CD4-positive, alpha-beta T cell (primary cell): ENCODE measurements around the gene HP1BP3. TPM values are rescaled to one million over a fixed set of nuclear protein-coding genes. Genes with fewer than 3 reads are reported as not detected.

Experiments used
- ATAC-seq: fragments of 200-7000 bp; cut with Tn5 transposase; one replicate; pipeline ENCODE4 v1.10.0; 2022; ENCODE audit warnings: mild to moderate bottlenecking; ENCODE audit not compliant: poor library complexity
- CTCF ChIA-PET: fragments of 350-600 bp; sonication (Branson Sonifier 250); formaldehyde crosslinking; loops from one replicate; lab custom pipeline; 2021; ENCODE audit warnings: antibody characterized with exemption, inconsistent platforms; lab: Charles Lee
- POLR2A ChIA-PET: fragments of 350-600 bp; sonication (Branson Sonifier 250); formaldehyde crosslinking; loops from one replicate; lab custom pipeline; 2021; ENCODE audit warnings: antibody characterized with exemption, inconsistent platforms; lab: Charles Lee
- DNase-seq, 14 experiments: peaks; one replicate each; pipeline ENCODE4 v3.0.0-alpha.2; 2013 to 2020; ENCODE audit warnings: mixed read lengths in 2 of 14
- H3K27ac ChIP-seq, 2 donors: one replicate each; pipeline versions ENCODE4 v1.5.1 to v1.7.0; 2013; ENCODE audit warnings: low read length in 2 of 2, low read depth in 1 of 2, mild to moderate bottlenecking in 1 of 2
- H3K27me3 ChIP-seq, 2 experiments: 1 replicate in 1 of 2; 2 replicates in 1 of 2; pipeline versions ENCODE4 v1.6.1 to v1.7.0; 2013; ENCODE audit warnings: low read length in 2 of 2, control low read depth in 1 of 2, mild to moderate bottlenecking in 1 of 2, moderate library complexity in 1 of 2; ENCODE audit not compliant: insufficient read depth in 2 of 2, control insufficient read depth in 1 of 2
- H3K36me3 ChIP-seq: one replicate; pipeline ENCODE4 v1.6.1; 2013; ENCODE audit warnings: low read length, control low read depth; ENCODE audit not compliant: insufficient read depth
- H3K4me1 ChIP-seq: one replicate; pipeline ENCODE4 v1.6.1; 2013; ENCODE audit warnings: low read length, control low read depth; ENCODE audit not compliant: insufficient read depth
- H3K4me3 ChIP-seq: one replicate; pipeline ENCODE4 v1.5.1; 2013; ENCODE audit warnings: mild to moderate bottlenecking, low read length, moderate library complexity
- H3K9me3 ChIP-seq, 2 experiments: 1 replicate in 1 of 2; 2 replicates in 1 of 2; pipeline versions ENCODE4 v1.6.1 to v1.7.0; 2013; ENCODE audit warnings: low read length in 2 of 2, mild to moderate bottlenecking in 2 of 2, control low read depth in 1 of 2, moderate library complexity in 1 of 2; ENCODE audit not compliant: control insufficient read depth in 1 of 2, insufficient read depth in 1 of 2
- H3K27ac Mint-ChIP-seq: one replicate; pipeline ENCODE4 v1.8.0; 2020; ENCODE audit warnings: mixed read lengths
- H3K27me3 Mint-ChIP-seq: one replicate; pipeline ENCODE4 v1.8.0; 2021; ENCODE audit warnings: mixed read lengths
- H3K36me3 Mint-ChIP-seq: one replicate; pipeline ENCODE4 v1.8.0; 2021; ENCODE audit warnings: low read depth, mixed read lengths
- H3K4me1 Mint-ChIP-seq: one replicate; pipeline ENCODE4 v1.8.0; 2021; ENCODE audit warnings: low read depth, mixed read lengths
- H3K4me3 Mint-ChIP-seq: one replicate; pipeline ENCODE4 v1.8.0; 2020; ENCODE audit warnings: mild to moderate bottlenecking, mixed read lengths
- H3K9me3 Mint-ChIP-seq: one replicate; pipeline ENCODE4 v1.8.0; 2020; ENCODE audit warnings: mixed read lengths
- intact Hi-C, 2 experiments: fragments of 100-400 bp; cut with DNase I in 1 of 2; cut with micrococcal nuclease in 1 of 2; formaldehyde crosslinking; loops; one replicate each; pipeline versions ENCODE4 v1.15.1 to v1.9.0; 2023 to 2025; cut with DNase I, micrococcal nuclease
- total RNA-seq, 174 experiments: library from RNA in 2 of 174; stranded (reverse) in 2 of 174; gene quantifications; one replicate each; pipeline ENCODE4 v1.2.3 and lab custom pipeline; 2021 to 2026
- TF ChIP-seq, protein P1 (sequence below): fragments of 200-600 bp; IDR thresholded peaks from one replicate; pipeline ENCODE4 v1.8.0; 2022; ENCODE audit warnings: antibody characterized with exemption, mild to moderate bottlenecking

The HP1BP3 gene
- total RNA-seq, 2 experiments from 2014 or later: 186 to 191 TPM

DNA sequence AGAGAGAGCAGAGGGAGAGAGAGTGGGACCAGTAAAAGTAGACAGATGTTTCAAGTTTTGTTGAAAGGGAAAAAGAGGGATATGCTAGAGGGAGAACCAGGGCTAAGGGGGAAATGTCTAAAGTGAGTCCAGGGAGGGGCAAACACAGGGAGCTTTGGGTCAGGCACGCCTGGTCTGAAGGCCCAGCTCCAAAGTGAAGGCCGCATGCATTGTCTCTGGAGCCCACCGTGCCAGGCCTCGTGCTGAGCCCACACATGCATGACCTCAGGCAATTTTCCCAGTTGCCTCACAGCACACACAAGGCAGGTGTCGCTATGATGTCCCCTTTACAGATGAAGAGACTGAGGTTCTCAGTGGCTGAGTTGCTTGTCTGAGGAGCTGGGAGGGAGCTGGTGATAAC, 85.3 kb downstream of the HP1BP3 start:
- H3K27ac Mint-ChIP-seq: no peak overlapping the region
- no peaks in the 10 kb centered on the region for H3K36me3 ChIP-seq

DNA sequence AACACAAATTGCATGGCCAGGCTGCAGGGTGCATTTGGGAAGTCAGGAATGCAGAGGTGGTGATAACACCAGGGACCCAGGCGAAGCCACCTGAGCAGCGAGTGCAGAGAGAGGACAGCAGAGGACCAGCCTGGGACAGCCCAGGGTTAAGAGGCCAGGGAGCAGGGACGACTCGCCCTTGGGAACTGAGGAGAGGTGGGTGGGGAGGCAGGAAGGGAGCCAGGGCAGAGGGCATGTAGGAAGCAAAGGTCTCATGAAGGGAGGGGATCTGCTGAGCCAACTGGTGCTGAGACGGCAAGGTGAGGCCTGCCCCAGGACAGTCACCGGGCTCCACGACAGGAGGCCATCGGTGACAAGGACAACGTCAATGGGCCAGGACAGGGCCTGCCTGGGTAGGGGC, 85.7 kb downstream of the HP1BP3 start:
- POLR2A ChIA-PET: no interaction called here

More for the DNA sequence above, 85.3 kb downstream of the HP1BP3 start:
- CTCF ChIA-PET: no interaction called here
- no peaks in the 10 kb centered on the region for H3K4me1 Mint-ChIP-seq
- Histone ChIP-seq H3K4me1 (peaks cover 3% of the 10 kb centered on the region), H3K9me3 (no peaks in the 10 kb centered on the region), H3K4me3 (no peak overlapping the region), H3K27me3 (no peaks in the 10 kb centered on the region), H3K27ac (no peak overlapping the region)
- ATAC-seq (no peak), DNase-seq (no peak)
- no peaks in the 10 kb centered on the region for H3K36me3 Mint-ChIP-seq
- intact Hi-C loops: no loop called here
- no peaks in the 10 kb centered on the region for H3K9me3 Mint-ChIP-seq
- no peak overlapping the region for H3K4me3 Mint-ChIP-seq
- TF ChIP-seq, protein P1, sequence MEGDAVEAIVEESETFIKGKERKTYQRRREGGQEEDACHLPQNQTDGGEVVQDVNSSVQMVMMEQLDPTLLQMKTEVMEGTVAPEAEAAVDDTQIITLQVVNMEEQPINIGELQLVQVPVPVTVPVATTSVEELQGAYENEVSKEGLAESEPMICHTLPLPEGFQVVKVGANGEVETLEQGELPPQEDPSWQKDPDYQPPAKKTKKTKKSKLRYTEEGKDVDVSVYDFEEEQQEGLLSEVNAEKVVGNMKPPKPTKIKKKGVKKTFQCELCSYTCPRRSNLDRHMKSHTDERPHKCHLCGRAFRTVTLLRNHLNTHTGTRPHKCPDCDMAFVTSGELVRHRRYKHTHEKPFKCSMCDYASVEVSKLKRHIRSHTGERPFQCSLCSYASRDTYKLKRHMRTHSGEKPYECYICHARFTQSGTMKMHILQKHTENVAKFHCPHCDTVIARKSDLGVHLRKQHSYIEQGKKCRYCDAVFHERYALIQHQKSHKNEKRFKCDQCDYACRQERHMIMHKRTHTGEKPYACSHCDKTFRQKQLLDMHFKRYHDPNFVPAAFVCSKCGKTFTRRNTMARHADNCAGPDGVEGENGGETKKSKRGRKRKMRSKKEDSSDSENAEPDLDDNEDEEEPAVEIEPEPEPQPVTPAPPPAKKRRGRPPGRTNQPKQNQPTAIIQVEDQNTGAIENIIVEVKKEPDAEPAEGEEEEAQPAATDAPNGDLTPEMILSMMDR: no peak
- POLR2A ChIA-PET: no interaction called here
- no peaks in the 10 kb centered on the region for H3K27me3 Mint-ChIP-seq

DNA sequence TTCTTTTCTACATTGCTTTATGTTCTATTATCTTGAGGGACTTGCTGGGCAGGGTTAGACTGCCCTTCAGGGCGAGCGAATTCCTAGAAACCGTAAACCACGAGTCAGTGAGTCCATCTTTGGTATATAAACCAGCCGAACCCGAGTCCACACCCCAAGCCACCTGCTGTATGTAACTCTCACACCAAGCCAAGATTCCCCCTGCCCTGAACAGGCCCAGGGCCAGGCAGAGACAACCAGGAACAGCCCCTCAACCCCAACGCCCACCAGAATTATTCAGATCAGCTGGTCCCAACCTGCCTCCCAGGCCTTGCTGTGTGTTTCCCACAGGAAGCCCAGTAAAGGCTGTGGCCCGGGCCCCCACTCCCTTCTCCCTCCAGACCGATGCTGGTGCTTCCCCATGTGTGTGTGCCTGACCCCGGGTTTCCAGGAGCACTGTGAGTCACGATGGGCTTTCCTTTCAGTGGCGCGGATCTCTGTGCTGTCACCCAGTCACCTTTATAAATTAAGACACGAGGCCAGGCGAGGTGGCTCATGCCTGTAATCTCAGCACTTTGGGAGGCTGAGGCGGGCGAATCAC, 86.4 kb downstream of the HP1BP3 start:
- H3K4me3 Mint-ChIP-seq: no peak overlapping the region
- POLR2A ChIA-PET: no interaction called here
- Histone ChIP-seq H3K4me3 (no peak overlapping the region), H3K27me3 (no peaks in the 10 kb centered on the region), H3K9me3 (no peaks in the 10 kb centered on the region), H3K36me3 (no peaks in the 10 kb centered on the region), H3K27ac (no peak overlapping the region), H3K4me1 (peaks cover 13% of the 10 kb centered on the region)
- no peaks in the 10 kb centered on the region for H3K27me3 Mint-ChIP-seq
- no peaks in the 10 kb centered on the region for H3K36me3 Mint-ChIP-seq
- DNase-seq: no peak
- no peak overlapping the region for H3K27ac Mint-ChIP-seq
- H3K9me3 Mint-ChIP-seq: no peaks in the 10 kb centered on the region
- CTCF ChIA-PET: no interaction called here
- peaks cover 5% of the 10 kb centered on the region for H3K4me1 Mint-ChIP-seq
- no peak for ATAC-seq
- intact Hi-C loops: no loop called here
- TF ChIP-seq, protein P1: no peak

More for the DNA sequence above, 85.7 kb downstream of the HP1BP3 start:
- Histone ChIP-seq H3K27me3 (no peaks in the 10 kb centered on the region), H3K4me3 (no peak overlapping the region), H3K27ac (no peak overlapping the region), H3K36me3 (no peaks in the 10 kb centered on the region), H3K9me3 (no peaks in the 10 kb centered on the region), H3K4me1 (peaks cover 7% of the 10 kb centered on the region)
- no peaks in the 10 kb centered on the region for H3K9me3 Mint-ChIP-seq
- H3K27me3 Mint-ChIP-seq: no peaks in the 10 kb centered on the region
- ATAC-seq (no peak), DNase-seq (no peak)
- H3K36me3 Mint-ChIP-seq: no peaks in the 10 kb centered on the region
- no peak overlapping the region for H3K4me3 Mint-ChIP-seq
- TF ChIP-seq, protein P1: no peak
- CTCF ChIA-PET: no interaction called here
- intact Hi-C loops: no loop called here
- no peak overlapping the region for H3K27ac Mint-ChIP-seq
- H3K4me1 Mint-ChIP-seq: peaks cover under 1% of the 10 kb centered on the region
